T follicular helper cell (primary cell): ENCODE measurements around the gene OVCH2.

ENCODE experiments used
- DNase-seq: peaks from one replicate; pipeline ENCODE4 v3.0.0-alpha.2; 2020; ENCODE audit warnings: low read depth

OVCH2 gene

DNA sequence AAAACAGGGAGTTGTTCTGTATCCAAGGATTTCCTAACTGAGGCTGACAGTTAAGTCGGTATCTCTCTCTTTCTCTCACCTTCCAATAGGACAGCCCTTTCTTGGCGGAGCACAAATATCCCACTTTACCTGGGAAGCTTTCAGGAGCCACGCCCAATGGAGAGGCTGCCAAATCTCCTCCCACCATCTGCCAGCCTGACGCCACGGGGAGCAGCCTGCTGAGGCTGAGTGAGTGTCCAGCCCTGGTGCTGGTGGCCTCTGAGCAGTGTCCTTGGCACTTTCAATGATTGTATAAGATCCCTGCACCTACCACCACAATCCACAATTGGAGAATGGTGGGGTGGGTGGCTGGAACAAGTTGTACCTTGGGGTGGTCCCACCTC lies 66.6 kb downstream of the OVCH2 start:
- DNase-seq = no peak
